ENCODE measurements around the gene PSMC6.

GRCh38 chr14:52694761-52695480, 12.1 kb upstream of the PSMC6 start:
- TF ChIP-seq SUZ12 (IDR thresholded peaks at IDR 0.05; ENCODE audit: extremely low read depth, insufficient read depth, insufficient read length) (no peak), ZNF274 (IDR thresholded peaks at IDR 0.05; ENCODE audit: low read depth, low read length) (no peak), YY1 (IDR thresholded peaks at IDR 0.05; ENCODE audit: insufficient read depth, insufficient read length) (no peak)
